AG10803 (cell line): Measurements from ENCODE around the gene SIGLEC5.

Experiments
- DNase-seq: peaks from one replicate; pipeline ENCODE4 v3.0.0; 2010; ENCODE audit warnings: low read depth
- H3K4me3 ChIP-seq: 2 replicates; pipeline ENCODE4 v1.5.1; 2011; ENCODE audit warnings: mild to moderate bottlenecking, low read length, control low read depth
- TF ChIP-seq, protein P1 (sequence below): conservative IDR thresholded peaks from 2 replicates; pipeline ENCODE4 v1.5.1; 2011; ENCODE audit warnings: mild to moderate bottlenecking, low read length, control low read depth, inconsistent platforms

The SIGLEC5 gene

DNA sequence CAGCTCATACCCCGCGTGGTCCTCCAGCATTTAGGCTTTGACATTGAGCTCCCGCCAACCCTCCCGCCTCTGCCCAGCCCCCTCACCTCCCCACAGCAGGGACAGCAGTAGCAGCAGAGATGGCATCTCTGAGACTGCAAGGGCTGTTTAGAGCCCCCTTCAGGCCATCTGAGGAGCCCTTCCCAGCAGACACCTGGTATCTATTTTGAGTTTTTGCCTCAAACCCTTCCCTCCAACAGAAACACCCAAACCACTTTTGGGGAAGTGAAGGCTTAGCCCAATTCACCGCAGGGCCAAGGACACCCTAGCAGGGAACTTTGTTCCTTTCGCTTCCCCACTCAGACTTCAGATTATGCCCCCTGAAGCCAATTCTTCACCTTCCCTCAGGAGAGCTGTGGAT, 65.4 kb downstream of the SIGLEC5 start:
- TF ChIP-seq, protein P1, sequence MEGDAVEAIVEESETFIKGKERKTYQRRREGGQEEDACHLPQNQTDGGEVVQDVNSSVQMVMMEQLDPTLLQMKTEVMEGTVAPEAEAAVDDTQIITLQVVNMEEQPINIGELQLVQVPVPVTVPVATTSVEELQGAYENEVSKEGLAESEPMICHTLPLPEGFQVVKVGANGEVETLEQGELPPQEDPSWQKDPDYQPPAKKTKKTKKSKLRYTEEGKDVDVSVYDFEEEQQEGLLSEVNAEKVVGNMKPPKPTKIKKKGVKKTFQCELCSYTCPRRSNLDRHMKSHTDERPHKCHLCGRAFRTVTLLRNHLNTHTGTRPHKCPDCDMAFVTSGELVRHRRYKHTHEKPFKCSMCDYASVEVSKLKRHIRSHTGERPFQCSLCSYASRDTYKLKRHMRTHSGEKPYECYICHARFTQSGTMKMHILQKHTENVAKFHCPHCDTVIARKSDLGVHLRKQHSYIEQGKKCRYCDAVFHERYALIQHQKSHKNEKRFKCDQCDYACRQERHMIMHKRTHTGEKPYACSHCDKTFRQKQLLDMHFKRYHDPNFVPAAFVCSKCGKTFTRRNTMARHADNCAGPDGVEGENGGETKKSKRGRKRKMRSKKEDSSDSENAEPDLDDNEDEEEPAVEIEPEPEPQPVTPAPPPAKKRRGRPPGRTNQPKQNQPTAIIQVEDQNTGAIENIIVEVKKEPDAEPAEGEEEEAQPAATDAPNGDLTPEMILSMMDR: no peak
- no peak for DNase-seq
- no peak overlapping the region for H3K4me3 ChIP-seq
